WTC11 (cell line): ENCODE measurements around the gene ITPR1. TPM values are rescaled to one million over a fixed set of nuclear protein-coding genes. Genes with fewer than 3 reads are reported as not detected.

Source experiments
- ATAC-seq: fragments of 200-7000 bp; cut with Tn5 transposase; 2 replicates; pipeline ENCODE4 v1.10.0; 2021; ENCODE audit warnings: mild to moderate bottlenecking, moderate library complexity
- CTCF ChIA-PET: fragments of 300-600 bp; sonication (Branson Sonifier 250); formaldehyde crosslinking; loops from one replicate; lab custom pipeline; 2021; ENCODE audit warnings: antibody characterized with exemption; lab: Charles Lee
- POLR2A ChIA-PET: fragments of 350-600 bp; sonication (Branson Sonifier 250); formaldehyde crosslinking; loops from one replicate; lab custom pipeline; 2021; ENCODE audit warnings: antibody characterized with exemption; lab: Charles Lee
- DNase-seq: peaks from one replicate; pipeline ENCODE4 v3.0.0; 2021; ENCODE audit warnings: low spot score
- H3K27ac Mint-ChIP-seq: 2 replicates; pipeline ENCODE4 v1.8.0; 2021; ENCODE audit warnings: mixed read lengths
- H3K27me3 Mint-ChIP-seq: 2 replicates; pipeline ENCODE4 v1.8.0; 2021; ENCODE audit warnings: low read depth, mild to moderate bottlenecking, moderate library complexity, mixed read lengths
- H3K36me3 Mint-ChIP-seq: 2 replicates; pipeline ENCODE4 v1.8.0; 2021; ENCODE audit warnings: mixed read lengths
- H3K4me1 Mint-ChIP-seq: 2 replicates; pipeline ENCODE4 v1.8.0; 2022; ENCODE audit warnings: mixed read lengths
- H3K4me3 Mint-ChIP-seq: 2 replicates; pipeline ENCODE4 v1.8.0; 2021; ENCODE audit warnings: mild to moderate bottlenecking, moderate library complexity, mixed read lengths
- H3K9me3 Mint-ChIP-seq: 2 replicates; pipeline ENCODE4 v1.8.0; 2021; ENCODE audit warnings: mixed read lengths
- CBFB ChIP-seq: sonication (generic); formaldehyde crosslinking; IDR thresholded peaks from 2 replicates; pipeline ENCODE4 v1.8.1; 2022; ENCODE audit warnings: mild to moderate bottlenecking, low read depth, missing genetic modification reagents
- ESRRA ChIP-seq: sonication (generic); formaldehyde crosslinking; IDR thresholded peaks from 2 replicates; pipeline ENCODE4 v1.8.1; 2022; ENCODE audit warnings: mild to moderate bottlenecking, missing genetic modification reagents, borderline replicate concordance
- GABPB1 ChIP-seq: sonication (generic); formaldehyde crosslinking; IDR thresholded peaks from 2 replicates; pipeline ENCODE4 v1.8.1; 2023; ENCODE audit warnings: mild to moderate bottlenecking, missing genetic modification reagents
- GRHL2 ChIP-seq: fragments of 250-450 bp; sonication (Bioruptor Pico); IDR thresholded peaks from 2 replicates; pipeline ENCODE4 v1.8.0; 2022; ENCODE audit warnings: mild to moderate bottlenecking, moderate library complexity; ENCODE audit not compliant: insufficient replicate concordance, severe bottlenecking
- MYBL2 ChIP-seq: sonication (generic); formaldehyde crosslinking; IDR thresholded peaks from 2 replicates; pipeline ENCODE4 v1.8.1; 2023; ENCODE audit warnings: mild to moderate bottlenecking, moderate library complexity, missing genetic modification reagents
- NR2C2 ChIP-seq: sonication (generic); formaldehyde crosslinking; IDR thresholded peaks from 2 replicates; pipeline ENCODE4 v1.8.0; 2022; ENCODE audit warnings: mild to moderate bottlenecking, missing genetic modification reagents
- NR3C1 ChIP-seq: sonication (generic); formaldehyde crosslinking; conservative IDR thresholded peaks from 2 replicates; pipeline ENCODE4 v1.8.1; 2023; ENCODE audit warnings: low read depth, mild to moderate bottlenecking, missing genetic modification reagents
- RORB ChIP-seq: fragments of 250-450 bp; sonication (Bioruptor Pico); IDR thresholded peaks from 2 replicates; pipeline ENCODE4 v1.9.0; 2021; ENCODE audit warnings: mild to moderate bottlenecking
- SMAD3 ChIP-seq: sonication (generic); formaldehyde crosslinking; IDR thresholded peaks from 2 replicates; pipeline ENCODE4 v1.8.0; 2022; ENCODE audit warnings: missing genetic modification reagents, mild to moderate bottlenecking, borderline replicate concordance
- SMAD4 ChIP-seq: sonication (generic); formaldehyde crosslinking; IDR thresholded peaks from 2 replicates; pipeline ENCODE4 v1.8.0; 2022; ENCODE audit warnings: mild to moderate bottlenecking, missing genetic modification reagents
- TEAD1 ChIP-seq: sonication (generic); formaldehyde crosslinking; IDR thresholded peaks from 2 replicates; pipeline ENCODE4 v1.8.0; 2022; ENCODE audit warnings: mild to moderate bottlenecking, missing genetic modification reagents
- ZNF121 ChIP-seq: sonication (generic); formaldehyde crosslinking; IDR thresholded peaks from 2 replicates; pipeline ENCODE4 v1.8.0; 2023; ENCODE audit warnings: missing genetic modification reagents
- ZNF232 ChIP-seq: sonication (generic); formaldehyde crosslinking; IDR thresholded peaks from 2 replicates; pipeline ENCODE4 v1.8.0; 2022; ENCODE audit warnings: mild to moderate bottlenecking, missing genetic modification reagents
- total RNA-seq: library from RNA; stranded (reverse); gene quantifications from 3 replicates; pipeline ENCODE4 v1.2.3, GENCODE V29; 2021
- TF ChIP-seq, protein P1 (sequence below): sonication (generic); formaldehyde crosslinking; IDR thresholded peaks from 2 replicates; pipeline ENCODE4 v1.8.0; 2022; ENCODE audit warnings: missing genetic modification reagents
- TF ChIP-seq, protein P2 (sequence below): sonication (generic); formaldehyde crosslinking; IDR thresholded peaks from 2 replicates; pipeline ENCODE4 v1.8.1; 2023; ENCODE audit warnings: mild to moderate bottlenecking, missing genetic modification reagents
- TF ChIP-seq, protein P3 (sequence below): sonication (generic); formaldehyde crosslinking; IDR thresholded peaks from 2 replicates; pipeline ENCODE4 v1.8.1; 2023; ENCODE audit warnings: mild to moderate bottlenecking, missing genetic modification reagents
- TF ChIP-seq, protein P4 (sequence below): sonication (generic); formaldehyde crosslinking; IDR thresholded peaks from 2 replicates; pipeline ENCODE4 v1.8.0; 2022; ENCODE audit warnings: mild to moderate bottlenecking, missing genetic modification reagents
- TF ChIP-seq, protein P5 (sequence below): sonication (generic); formaldehyde crosslinking; IDR thresholded peaks from 2 replicates; pipeline ENCODE4 v1.8.1; 2022; ENCODE audit warnings: mild to moderate bottlenecking, missing genetic modification reagents, moderate library complexity, borderline replicate concordance
- TF ChIP-seq, protein P6 (sequence below): fragments of 250-450 bp; sonication (Bioruptor Pico); IDR thresholded peaks from 2 replicates; pipeline ENCODE4 v2.1.2; 2022; ENCODE audit warnings: mild to moderate bottlenecking, moderate library complexity
- TF ChIP-seq, protein P7 (sequence below): sonication (generic); formaldehyde crosslinking; IDR thresholded peaks from 2 replicates; pipeline ENCODE4 v1.8.1; 2023; ENCODE audit warnings: mild to moderate bottlenecking, missing genetic modification reagents, borderline replicate concordance

The ITPR1 gene
- total RNA-seq, 1 experiment from 2014 or later: 11.8 TPM

DNA sequence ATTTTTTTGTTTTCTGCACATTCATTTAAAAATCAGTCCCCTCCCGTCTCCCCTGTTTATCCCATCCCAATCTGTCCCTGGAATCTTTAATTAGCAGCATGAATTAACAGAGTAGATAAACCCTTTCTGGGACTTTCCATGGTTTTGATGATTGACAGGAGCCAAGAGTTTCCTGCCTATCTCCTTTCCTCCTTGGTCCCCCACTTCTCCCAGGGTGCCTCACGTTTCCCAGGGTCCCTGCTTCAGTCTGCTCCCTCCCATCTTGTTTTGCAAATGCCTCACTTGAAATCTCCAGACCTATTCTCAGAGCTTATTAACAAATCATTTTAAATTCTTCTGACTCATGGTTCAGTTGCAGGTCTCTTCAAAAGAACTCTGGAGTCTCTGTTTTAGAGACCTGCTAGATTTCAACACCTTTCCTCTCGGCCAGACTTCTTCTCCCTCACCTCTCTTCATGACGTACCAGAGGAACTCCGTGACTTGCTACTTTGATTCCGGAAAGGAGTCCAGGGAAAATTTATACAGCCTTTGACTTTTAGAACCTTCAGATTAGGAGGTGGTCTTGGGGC, 238.5 kb downstream of the ITPR1 start:
- Mint-ChIP-seq H3K9me3 (no peaks in the 10 kb centered on the region), H3K36me3 (no peaks in the 10 kb centered on the region), H3K4me1 (peaks cover 44% of the 10 kb centered on the region), H3K4me3 (no peak overlapping the region)
- no peak for DNase-seq
- TF ChIP-seq, protein P1, sequence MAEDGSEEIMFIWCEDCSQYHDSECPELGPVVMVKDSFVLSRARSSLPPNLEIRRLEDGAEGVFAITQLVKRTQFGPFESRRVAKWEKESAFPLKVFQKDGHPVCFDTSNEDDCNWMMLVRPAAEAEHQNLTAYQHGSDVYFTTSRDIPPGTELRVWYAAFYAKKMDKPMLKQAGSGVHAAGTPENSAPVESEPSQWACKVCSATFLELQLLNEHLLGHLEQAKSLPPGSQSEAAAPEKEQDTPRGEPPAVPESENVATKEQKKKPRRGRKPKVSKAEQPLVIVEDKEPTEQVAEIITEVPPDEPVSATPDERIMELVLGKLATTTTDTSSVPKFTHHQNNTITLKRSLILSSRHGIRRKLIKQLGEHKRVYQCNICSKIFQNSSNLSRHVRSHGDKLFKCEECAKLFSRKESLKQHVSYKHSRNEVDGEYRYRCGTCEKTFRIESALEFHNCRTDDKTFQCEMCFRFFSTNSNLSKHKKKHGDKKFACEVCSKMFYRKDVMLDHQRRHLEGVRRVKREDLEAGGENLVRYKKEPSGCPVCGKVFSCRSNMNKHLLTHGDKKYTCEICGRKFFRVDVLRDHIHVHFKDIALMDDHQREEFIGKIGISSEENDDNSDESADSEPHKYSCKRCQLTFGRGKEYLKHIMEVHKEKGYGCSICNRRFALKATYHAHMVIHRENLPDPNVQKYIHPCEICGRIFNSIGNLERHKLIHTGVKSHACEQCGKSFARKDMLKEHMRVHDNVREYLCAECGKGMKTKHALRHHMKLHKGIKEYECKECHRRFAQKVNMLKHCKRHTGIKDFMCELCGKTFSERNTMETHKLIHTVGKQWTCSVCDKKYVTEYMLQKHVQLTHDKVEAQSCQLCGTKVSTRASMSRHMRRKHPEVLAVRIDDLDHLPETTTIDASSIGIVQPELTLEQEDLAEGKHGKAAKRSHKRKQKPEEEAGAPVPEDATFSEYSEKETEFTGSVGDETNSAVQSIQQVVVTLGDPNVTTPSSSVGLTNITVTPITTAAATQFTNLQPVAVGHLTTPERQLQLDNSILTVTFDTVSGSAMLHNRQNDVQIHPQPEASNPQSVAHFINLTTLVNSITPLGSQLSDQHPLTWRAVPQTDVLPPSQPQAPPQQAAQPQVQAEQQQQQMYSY (CRISPR knock-in tag): no peak
- TF ChIP-seq MYBL2 (no peak), NR2C2 (no peak), GRHL2 (CRISPR knock-in tag) (no peak), TEAD1 (no peak), ZNF121 (CRISPR knock-in tag) (no peak), GABPB1 (no peak), CBFB (CRISPR knock-in tag) (no peak), SMAD4 (no peak), NR3C1 (CRISPR knock-in tag) (no peak), RORB (no peak), ESRRA (CRISPR knock-in tag) (no peak), SMAD3 (CRISPR knock-in tag) (no peak), ZNF232 (CRISPR knock-in tag) (no peak)
- TF ChIP-seq, protein P2, sequence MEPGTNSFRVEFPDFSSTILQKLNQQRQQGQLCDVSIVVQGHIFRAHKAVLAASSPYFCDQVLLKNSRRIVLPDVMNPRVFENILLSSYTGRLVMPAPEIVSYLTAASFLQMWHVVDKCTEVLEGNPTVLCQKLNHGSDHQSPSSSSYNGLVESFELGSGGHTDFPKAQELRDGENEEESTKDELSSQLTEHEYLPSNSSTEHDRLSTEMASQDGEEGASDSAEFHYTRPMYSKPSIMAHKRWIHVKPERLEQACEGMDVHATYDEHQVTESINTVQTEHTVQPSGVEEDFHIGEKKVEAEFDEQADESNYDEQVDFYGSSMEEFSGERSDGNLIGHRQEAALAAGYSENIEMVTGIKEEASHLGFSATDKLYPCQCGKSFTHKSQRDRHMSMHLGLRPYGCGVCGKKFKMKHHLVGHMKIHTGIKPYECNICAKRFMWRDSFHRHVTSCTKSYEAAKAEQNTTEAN (CRISPR knock-in tag): no peak
- TF ChIP-seq, protein P3, sequence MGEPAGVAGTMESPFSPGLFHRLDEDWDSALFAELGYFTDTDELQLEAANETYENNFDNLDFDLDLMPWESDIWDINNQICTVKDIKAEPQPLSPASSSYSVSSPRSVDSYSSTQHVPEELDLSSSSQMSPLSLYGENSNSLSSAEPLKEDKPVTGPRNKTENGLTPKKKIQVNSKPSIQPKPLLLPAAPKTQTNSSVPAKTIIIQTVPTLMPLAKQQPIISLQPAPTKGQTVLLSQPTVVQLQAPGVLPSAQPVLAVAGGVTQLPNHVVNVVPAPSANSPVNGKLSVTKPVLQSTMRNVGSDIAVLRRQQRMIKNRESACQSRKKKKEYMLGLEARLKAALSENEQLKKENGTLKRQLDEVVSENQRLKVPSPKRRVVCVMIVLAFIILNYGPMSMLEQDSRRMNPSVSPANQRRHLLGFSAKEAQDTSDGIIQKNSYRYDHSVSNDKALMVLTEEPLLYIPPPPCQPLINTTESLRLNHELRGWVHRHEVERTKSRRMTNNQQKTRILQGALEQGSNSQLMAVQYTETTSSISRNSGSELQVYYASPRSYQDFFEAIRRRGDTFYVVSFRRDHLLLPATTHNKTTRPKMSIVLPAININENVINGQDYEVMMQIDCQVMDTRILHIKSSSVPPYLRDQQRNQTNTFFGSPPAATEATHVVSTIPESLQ: no peak
- TF ChIP-seq, protein P4, sequence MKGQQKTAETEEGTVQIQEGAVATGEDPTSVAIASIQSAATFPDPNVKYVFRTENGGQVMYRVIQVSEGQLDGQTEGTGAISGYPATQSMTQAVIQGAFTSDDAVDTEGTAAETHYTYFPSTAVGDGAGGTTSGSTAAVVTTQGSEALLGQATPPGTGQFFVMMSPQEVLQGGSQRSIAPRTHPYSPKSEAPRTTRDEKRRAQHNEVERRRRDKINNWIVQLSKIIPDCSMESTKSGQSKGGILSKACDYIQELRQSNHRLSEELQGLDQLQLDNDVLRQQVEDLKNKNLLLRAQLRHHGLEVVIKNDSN: no peak
- TF ChIP-seq, protein P5, sequence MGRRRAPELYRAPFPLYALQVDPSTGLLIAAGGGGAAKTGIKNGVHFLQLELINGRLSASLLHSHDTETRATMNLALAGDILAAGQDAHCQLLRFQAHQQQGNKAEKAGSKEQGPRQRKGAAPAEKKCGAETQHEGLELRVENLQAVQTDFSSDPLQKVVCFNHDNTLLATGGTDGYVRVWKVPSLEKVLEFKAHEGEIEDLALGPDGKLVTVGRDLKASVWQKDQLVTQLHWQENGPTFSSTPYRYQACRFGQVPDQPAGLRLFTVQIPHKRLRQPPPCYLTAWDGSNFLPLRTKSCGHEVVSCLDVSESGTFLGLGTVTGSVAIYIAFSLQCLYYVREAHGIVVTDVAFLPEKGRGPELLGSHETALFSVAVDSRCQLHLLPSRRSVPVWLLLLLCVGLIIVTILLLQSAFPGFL: no peak
- TF ChIP-seq, protein P6, sequence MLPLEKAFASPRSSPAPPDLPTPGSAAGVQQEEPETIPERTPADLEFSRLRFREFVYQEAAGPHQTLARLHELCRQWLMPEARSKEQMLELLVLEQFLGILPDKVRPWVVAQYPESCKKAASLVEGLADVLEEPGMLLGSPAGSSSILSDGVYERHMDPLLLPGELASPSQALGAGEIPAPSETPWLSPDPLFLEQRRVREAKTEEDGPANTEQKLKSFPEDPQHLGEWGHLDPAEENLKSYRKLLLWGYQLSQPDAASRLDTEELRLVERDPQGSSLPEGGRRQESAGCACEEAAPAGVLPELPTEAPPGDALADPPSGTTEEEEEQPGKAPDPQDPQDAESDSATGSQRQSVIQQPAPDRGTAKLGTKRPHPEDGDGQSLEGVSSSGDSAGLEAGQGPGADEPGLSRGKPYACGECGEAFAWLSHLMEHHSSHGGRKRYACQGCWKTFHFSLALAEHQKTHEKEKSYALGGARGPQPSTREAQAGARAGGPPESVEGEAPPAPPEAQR (CRISPR knock-in tag): no peak
- TF ChIP-seq, protein P7, sequence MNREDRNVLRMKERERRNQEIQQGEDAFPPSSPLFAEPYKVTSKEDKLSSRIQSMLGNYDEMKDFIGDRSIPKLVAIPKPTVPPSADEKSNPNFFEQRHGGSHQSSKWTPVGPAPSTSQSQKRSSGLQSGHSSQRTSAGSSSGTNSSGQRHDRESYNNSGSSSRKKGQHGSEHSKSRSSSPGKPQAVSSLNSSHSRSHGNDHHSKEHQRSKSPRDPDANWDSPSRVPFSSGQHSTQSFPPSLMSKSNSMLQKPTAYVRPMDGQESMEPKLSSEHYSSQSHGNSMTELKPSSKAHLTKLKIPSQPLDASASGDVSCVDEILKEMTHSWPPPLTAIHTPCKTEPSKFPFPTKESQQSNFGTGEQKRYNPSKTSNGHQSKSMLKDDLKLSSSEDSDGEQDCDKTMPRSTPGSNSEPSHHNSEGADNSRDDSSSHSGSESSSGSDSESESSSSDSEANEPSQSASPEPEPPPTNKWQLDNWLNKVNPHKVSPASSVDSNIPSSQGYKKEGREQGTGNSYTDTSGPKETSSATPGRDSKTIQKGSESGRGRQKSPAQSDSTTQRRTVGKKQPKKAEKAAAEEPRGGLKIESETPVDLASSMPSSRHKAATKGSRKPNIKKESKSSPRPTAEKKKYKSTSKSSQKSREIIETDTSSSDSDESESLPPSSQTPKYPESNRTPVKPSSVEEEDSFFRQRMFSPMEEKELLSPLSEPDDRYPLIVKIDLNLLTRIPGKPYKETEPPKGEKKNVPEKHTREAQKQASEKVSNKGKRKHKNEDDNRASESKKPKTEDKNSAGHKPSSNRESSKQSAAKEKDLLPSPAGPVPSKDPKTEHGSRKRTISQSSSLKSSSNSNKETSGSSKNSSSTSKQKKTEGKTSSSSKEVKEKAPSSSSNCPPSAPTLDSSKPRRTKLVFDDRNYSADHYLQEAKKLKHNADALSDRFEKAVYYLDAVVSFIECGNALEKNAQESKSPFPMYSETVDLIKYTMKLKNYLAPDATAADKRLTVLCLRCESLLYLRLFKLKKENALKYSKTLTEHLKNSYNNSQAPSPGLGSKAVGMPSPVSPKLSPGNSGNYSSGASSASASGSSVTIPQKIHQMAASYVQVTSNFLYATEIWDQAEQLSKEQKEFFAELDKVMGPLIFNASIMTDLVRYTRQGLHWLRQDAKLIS (CRISPR knock-in tag): no peak
- TF ChIP-seq, all 79 proteins: peak for 0
- Mint-ChIP-seq H3K27ac (no peak overlapping the region), H3K27me3 (no peaks in the 10 kb centered on the region)
- ATAC-seq: no peak
- ChIA-PET POLR2A (no interaction called here), CTCF (interaction anchor here (1.7 to 2.9 kb wide), 2 partner anchors 20 to 245 kb away, joined by 4 to 14 read pairs; no protein-coding TSS in a partner anchor)
